RWPE2 (cell line): Measurements from ENCODE around the gene DBH.

Experiments
- ATAC-seq: fragments of 200-7000 bp; cut with Tn5 transposase; 3 replicates; pipeline ENCODE4 v1.9.1; 2021; ENCODE audit warnings: low read depth
- DNase-seq: peaks from one replicate; pipeline ENCODE4 v3.0.0-alpha.2; 2020; ENCODE audit warnings: low spot score
- H3K27ac ChIP-seq: fragments of 450-650 bp; 2 replicates; pipeline ENCODE4 v1.5.1; 2017; ENCODE audit warnings: mild to moderate bottlenecking; ENCODE audit not compliant: poor library complexity, severe bottlenecking
- H3K27me3 ChIP-seq: fragments of 250-450 bp; sonication (Bioruptor Pico); 2 replicates; pipeline ENCODE4 v1.5.1; 2021; ENCODE audit warnings: mild to moderate bottlenecking, moderate library complexity; ENCODE audit not compliant: insufficient read depth, poor library complexity, severe bottlenecking
- H3K36me3 ChIP-seq: fragments of 250-450 bp; sonication (Bioruptor Pico); 2 replicates; pipeline ENCODE4 v1.5.1; 2020; ENCODE audit warnings: low read depth, mild to moderate bottlenecking, moderate library complexity
- H3K4me1 ChIP-seq: fragments of 250-450 bp; sonication (Bioruptor Pico); 2 replicates; pipeline ENCODE4 v1.5.1; 2021; ENCODE audit warnings: mild to moderate bottlenecking, moderate library complexity; ENCODE audit not compliant: insufficient read depth, poor library complexity, severe bottlenecking
- H3K4me3 ChIP-seq: fragments of 250-450 bp; sonication (Bioruptor Pico); 2 replicates; pipeline ENCODE4 v1.5.1; 2021; ENCODE audit warnings: mild to moderate bottlenecking, moderate library complexity; ENCODE audit not compliant: severe bottlenecking
- H3K9me3 ChIP-seq: fragments of 250-450 bp; sonication (Bioruptor Pico); 2 replicates; pipeline ENCODE4 v1.5.1; 2021; ENCODE audit warnings: mild to moderate bottlenecking, moderate library complexity; ENCODE audit not compliant: severe bottlenecking
- TF ChIP-seq, protein P1 (sequence below): fragments of 450-650 bp; IDR thresholded peaks from one replicate; pipeline ENCODE4 v1.5.1; 2017; ENCODE audit warnings: mild to moderate bottlenecking, moderate library complexity; ENCODE audit not compliant: poor library complexity, severe bottlenecking

The DBH gene

DNA sequence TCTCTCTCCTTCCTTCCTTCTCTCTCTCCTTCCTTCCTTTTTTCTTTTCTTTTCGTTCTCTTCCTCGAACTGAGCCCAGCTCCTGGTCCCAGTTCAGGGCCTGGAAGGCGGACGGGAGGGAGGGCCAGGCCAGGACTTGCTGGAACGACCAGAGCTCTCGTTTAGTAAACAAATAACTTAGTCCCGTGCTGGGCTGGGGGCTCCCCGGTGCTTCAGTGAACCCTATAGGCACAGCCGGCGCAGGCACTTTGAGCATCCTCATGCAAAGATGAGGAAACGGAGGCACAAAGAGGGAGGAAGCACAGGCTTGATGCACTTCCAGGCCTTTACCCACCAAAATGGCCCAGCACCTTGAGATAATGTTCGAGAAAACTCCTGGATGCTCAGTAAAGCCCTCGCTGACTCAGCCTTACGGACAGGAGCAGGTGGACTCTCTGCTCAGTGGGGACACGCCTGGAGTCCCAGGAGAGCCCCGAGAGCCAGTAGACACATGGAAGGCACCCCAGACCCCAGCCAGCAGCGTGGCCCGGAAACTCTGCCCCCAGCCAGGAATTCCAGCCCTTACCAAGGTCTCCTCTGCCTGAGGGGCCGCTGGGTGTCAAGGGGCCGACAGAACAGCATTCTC is 45.8 kb upstream of the DBH start:
- H3K36me3 ChIP-seq = no peaks in the 10 kb centered on the region
- H3K27ac ChIP-seq = no peak overlapping the region
- peaks cover 6% of the 10 kb centered on the region for H3K27me3 ChIP-seq
- TF ChIP-seq, protein P1, sequence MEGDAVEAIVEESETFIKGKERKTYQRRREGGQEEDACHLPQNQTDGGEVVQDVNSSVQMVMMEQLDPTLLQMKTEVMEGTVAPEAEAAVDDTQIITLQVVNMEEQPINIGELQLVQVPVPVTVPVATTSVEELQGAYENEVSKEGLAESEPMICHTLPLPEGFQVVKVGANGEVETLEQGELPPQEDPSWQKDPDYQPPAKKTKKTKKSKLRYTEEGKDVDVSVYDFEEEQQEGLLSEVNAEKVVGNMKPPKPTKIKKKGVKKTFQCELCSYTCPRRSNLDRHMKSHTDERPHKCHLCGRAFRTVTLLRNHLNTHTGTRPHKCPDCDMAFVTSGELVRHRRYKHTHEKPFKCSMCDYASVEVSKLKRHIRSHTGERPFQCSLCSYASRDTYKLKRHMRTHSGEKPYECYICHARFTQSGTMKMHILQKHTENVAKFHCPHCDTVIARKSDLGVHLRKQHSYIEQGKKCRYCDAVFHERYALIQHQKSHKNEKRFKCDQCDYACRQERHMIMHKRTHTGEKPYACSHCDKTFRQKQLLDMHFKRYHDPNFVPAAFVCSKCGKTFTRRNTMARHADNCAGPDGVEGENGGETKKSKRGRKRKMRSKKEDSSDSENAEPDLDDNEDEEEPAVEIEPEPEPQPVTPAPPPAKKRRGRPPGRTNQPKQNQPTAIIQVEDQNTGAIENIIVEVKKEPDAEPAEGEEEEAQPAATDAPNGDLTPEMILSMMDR = no peak
- ATAC-seq (no peak), DNase-seq (no peak)
- H3K4me1 ChIP-seq = no peaks in the 10 kb centered on the region
- no peak overlapping the region for H3K4me3 ChIP-seq
- H3K9me3 ChIP-seq = no peaks in the 10 kb centered on the region

DNA sequence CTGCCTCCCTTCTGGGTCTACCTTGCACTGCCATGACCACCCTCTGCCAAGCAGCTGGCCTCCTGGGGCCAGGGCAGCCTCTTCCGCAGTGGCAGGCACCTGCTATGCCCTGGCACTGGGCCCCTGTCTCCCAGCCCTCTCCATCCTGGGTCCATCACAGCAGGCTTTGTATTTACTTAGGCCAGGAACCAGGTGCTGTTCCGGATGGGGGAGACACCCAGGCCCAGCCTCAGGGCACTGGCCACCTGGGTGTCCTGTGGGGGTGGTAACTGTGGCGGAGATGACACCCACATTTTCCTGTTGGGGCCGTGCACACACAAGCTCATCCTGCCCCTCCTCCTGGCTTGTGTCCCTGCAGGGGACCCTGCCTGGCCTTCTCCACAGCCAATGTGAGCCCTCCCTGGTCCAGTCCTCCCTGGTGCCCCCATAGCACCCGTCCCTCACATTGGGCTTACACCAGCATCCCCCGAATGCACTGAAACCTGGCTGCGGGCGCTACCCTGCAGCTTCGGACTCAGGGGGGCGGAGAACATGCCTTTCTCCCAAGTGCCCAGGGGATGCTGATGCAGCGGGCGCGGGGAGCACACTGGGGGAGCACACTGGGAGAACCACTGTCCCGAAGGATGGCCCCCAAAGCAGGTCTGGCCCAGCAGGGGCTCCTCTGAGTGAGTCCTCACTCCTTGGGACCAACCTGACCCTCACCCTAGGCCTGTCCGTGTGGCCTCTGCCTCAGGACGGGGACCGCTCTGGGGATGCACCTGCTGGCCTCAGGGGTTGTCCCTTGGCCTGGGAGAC is 44.9 kb upstream of the DBH start:
- no peak for DNase-seq
- H3K9me3 ChIP-seq = no peaks in the 10 kb centered on the region
- no peak overlapping the region for H3K4me3 ChIP-seq
- no peaks in the 10 kb centered on the region for H3K36me3 ChIP-seq
- no peak overlapping the region for H3K27ac ChIP-seq
- no peaks in the 10 kb centered on the region for H3K4me1 ChIP-seq
- ATAC-seq = no peak
- no peaks in the 10 kb centered on the region for H3K27me3 ChIP-seq
- TF ChIP-seq, protein P1 = no peak

DNA sequence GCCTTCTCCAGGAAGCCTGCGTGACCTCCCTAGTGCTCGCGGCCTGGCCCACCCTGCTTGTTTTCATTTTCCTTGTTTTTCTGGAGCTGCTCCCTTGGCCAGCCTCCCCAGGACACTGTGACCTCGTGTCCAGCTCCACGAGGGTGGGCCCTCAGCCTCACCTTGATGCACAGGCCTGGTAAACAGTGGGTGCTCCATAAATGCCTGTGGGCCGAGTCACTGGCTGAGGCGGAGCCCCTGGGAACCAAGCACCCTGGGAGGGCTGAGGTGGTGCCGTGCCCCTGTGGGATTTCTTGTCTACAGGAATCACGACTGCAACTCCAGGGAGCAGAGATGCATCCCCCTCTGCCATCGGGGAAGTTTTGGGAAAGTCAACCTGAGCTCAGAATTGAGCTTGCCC is 44.2 kb upstream of the DBH start:
- no peaks in the 10 kb centered on the region for H3K27me3 ChIP-seq
- TF ChIP-seq, protein P1 = no peak

DNA sequence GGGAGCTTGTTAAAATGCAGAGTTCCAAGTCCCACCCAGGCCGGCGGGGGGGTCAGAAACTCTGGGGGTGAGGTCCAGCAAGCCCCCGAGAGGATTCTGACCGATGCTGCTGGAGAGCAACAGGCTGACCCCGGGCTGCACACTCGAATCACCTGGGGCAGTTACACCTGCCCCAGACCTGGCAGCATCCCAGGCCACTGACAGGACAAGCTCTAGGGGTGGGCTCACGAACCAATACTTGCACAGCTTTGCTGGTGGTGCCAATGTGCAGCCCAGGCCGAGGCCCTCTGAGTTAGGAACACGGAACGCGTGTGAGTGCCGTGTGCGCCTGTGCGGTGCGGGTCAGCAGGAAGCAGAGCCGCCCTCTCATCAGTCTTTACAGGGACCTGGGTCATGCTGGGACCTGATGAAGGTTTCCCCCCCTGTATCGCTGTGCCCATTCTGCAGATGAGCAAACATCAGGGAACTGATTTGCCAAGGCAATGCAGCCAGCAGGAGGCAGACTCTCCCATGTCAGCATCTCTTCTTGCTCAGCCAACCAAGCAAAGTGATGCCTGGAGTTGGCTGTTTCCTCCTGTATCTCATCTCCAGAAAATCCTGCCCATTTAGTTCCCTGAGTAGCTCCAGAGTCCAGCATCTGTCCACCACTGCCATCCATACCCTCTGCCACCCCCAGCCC is 43.3 kb upstream of the DBH start:
- DNase-seq (no peak), ATAC-seq (no peak)
- Histone ChIP-seq H3K9me3 (peaks cover 6% of the 10 kb centered on the region), H3K4me3 (no peak overlapping the region), H3K27ac (no peak overlapping the region), H3K4me1 (no peaks in the 10 kb centered on the region), H3K36me3 (no peaks in the 10 kb centered on the region), H3K27me3 (no peaks in the 10 kb centered on the region)
- TF ChIP-seq, protein P1 = no peak

More for the DNA sequence above, 44.2 kb upstream of the DBH start:
- ATAC-seq (no peak), DNase-seq (no peak)
- Histone ChIP-seq H3K36me3 (no peaks in the 10 kb centered on the region), H3K9me3 (no peaks in the 10 kb centered on the region), H3K4me1 (no peaks in the 10 kb centered on the region), H3K27ac (no peak overlapping the region), H3K4me3 (no peak overlapping the region)
